Small intestine (tissue), 7 donors: ENCODE data around the gene NRXN3. TPM values are rescaled to one million over a fixed set of nuclear protein-coding genes. Genes with fewer than 3 reads are reported as not detected.

Source experiments
- DNase-seq, 2 donors: peaks; one replicate each; pipeline versions ENCODE4 v3.0.0 to v3.0.0-alpha.2; 2013
- FAIRE-seq: peaks from 2 replicates; lab custom pipeline; 2012; peaks lifted over from hg19 to GRCh38; lab: Jason Lieb, UNC
- H3K27ac ChIP-seq, 3 donors: one replicate each; pipeline ENCODE4 v1.5.1; 2013; ENCODE audit warnings: low read length in 2 of 3, mild to moderate bottlenecking in 2 of 3, control low read depth in 1 of 3, inconsistent platforms in 1 of 3, low read depth in 1 of 3, moderate library complexity in 1 of 3
- H3K27me3 ChIP-seq, 3 donors: one replicate each; pipeline ENCODE4 v1.6.1; 2013; ENCODE audit warnings: low read length in 3 of 3, inconsistent platforms in 1 of 3; ENCODE audit not compliant: control insufficient read depth in 3 of 3, insufficient read depth in 3 of 3
- H3K36me3 ChIP-seq, 3 donors: one replicate each; pipeline ENCODE4 v1.6.1; 2013; ENCODE audit warnings: low read length in 3 of 3, inconsistent platforms in 1 of 3, low read depth in 1 of 3, mild to moderate bottlenecking in 1 of 3, moderate library complexity in 1 of 3; ENCODE audit not compliant: control insufficient read depth in 3 of 3, insufficient read depth in 2 of 3
- H3K4me1 ChIP-seq, 3 donors: one replicate each; pipeline ENCODE4 v1.6.1; 2013; ENCODE audit warnings: low read length in 2 of 3, inconsistent platforms in 1 of 3, low read depth in 1 of 3, mild to moderate bottlenecking in 1 of 3, moderate library complexity in 1 of 3; ENCODE audit not compliant: control insufficient read depth in 3 of 3, insufficient read depth in 2 of 3
- H3K4me3 ChIP-seq, 3 donors: one replicate each; pipeline ENCODE4 v1.5.1; 2013; ENCODE audit warnings: low read length in 3 of 3, control low read depth in 1 of 3, inconsistent platforms in 1 of 3, low read depth in 1 of 3, mild to moderate bottlenecking in 1 of 3, moderate library complexity in 1 of 3
- H3K9me3 ChIP-seq, 2 donors: one replicate each; pipeline ENCODE4 v1.6.1; 2013; ENCODE audit warnings: low read depth in 1 of 2, low read length in 1 of 2; ENCODE audit not compliant: control insufficient read depth in 2 of 2, insufficient read depth in 1 of 2
- WGBS, 3 donors: extraction: QIAGEN DNeasy Blood & Tissue Kit; methylation state at CpG; one replicate each; pipeline ENCODE4 v1.1.7; 2013; 5-methylcytosine and 5-hydroxymethylcytosine counted together
- polyA plus RNA-seq, 4 donors: library from polyadenylated mRNA; stranded (reverse) in 3 of 4; unstranded in 1 of 4; fragments of 200-250 nt in 3 of 4; fragments of 120-200 nt in 1 of 4; gene quantifications; one replicate each; pipeline versions ENCODE4 v1.2.1 to v1.2.3, GENCODE V29; 2013
- donor health status: healthy with polysubstance abuse.
- donor health status: control.
- donor health status: control.
- donor health status: Bipolar disorder and iron deficiency.
- donor health status: healthy.

The NRXN3 gene
- polyA plus RNA-seq, 4 donors = 2.3 TPM; not detected in 2

DNA sequence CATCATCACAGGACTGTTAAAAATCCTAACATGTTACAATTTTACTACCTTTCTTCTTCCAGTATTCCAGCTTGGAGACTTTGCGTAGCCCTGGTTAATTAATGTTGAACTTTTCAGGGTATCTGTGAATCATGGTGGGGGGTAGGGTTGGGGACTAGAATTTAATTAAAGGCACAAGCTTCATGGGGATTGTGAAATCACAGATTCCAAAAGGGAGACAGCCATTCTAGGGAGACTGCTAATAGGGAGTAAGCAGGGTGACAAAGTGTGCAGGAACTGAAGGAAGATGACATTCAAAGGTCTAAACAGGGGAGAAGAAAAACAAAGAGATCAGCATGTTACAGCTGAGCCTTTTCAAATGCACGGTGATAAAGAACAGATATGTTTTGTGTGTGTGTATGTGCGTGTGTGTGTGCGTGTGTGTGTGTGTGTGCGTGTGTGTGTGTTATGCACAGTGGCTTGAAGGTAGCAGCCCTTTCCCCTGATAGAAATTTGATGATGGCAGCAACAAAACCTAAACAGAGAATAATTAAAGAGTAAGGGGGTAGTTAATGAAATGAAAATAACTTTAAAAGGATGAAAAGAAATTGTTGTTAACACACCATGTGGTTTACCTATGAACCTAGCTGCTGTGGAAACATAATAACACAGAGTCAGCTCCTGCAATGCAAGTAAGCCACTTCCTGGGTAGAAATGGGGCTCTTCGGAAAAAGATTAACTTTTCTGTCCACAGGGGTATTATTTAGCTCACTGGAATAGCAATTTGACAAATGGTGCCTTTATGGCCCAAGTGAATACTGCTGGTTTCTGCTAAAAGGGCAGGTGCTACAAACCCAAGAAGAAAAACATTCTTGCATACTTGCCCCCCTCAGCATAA is 1459.5 kb downstream of the NRXN3 start:
- DNase-seq = peak in 1 of 2 donors; percentile 17
- 65 to 84% (median 66%) methylated on average over 6 of the region's 6 CpGs for WGBS, 3 donors

DNA sequence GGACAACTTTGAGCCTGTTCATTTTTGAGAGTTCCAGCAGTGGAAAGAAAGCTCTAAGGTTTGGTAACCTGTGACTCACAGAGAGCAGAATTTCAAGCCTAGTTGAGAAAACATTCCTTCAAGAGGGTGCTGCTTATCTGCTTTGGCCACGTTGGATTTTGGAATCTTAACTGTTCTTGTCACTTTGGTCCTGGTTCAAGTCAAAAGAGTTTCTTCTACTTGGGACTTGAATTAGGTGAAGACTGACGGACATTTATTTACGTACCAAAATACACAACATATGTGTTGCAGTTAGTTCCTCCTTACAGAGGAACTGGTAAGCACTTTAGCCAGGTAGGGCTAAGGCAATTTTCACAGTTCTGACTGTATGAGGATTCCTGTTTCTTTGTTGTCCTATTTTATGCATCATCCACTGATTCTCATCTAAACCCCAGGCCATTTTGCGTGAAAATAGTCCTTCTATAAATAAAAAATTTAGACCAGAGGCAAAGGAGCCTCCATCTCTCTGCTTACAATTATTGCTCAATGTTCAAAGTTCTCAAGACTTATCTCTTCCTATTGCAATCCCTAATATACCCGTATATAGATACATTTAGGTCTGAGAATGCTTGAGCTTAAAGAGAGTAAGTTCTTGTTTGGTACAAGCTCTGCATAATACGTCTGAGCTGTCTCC is 1460.3 kb downstream of the NRXN3 start:
- DNase-seq (peak in 1 of 2 donors; percentile 25), FAIRE-seq (no peak)
- peaks cover 0 to 6% (median 0%) of the 10 kb centered on the region in 3 donors for H3K4me1 ChIP-seq
- 52 to 66% (median 56%) methylated on average over 6 of the region's 6 CpGs for WGBS, 3 donors
- no peaks in the 10 kb centered on the region for H3K36me3 ChIP-seq
- peaks cover 0 to 4% of the 10 kb centered on the region in 2 donors for H3K9me3 ChIP-seq
- H3K4me3 ChIP-seq = no peak overlapping the region
- H3K27ac ChIP-seq = no peak overlapping the region
- no peaks in the 10 kb centered on the region for H3K27me3 ChIP-seq

More for the DNA sequence above, 1459.5 kb downstream of the NRXN3 start:
- no peak for FAIRE-seq
- Histone ChIP-seq H3K27ac (no peak overlapping the region), H3K9me3 (peaks cover 0 to 4% of the 10 kb centered on the region in 2 donors), H3K36me3 (no peaks in the 10 kb centered on the region), H3K4me1 (peaks cover 0 to 6% (median 0%) of the 10 kb centered on the region in 3 donors), H3K27me3 (no peaks in the 10 kb centered on the region), H3K4me3 (no peak overlapping the region)

DNA sequence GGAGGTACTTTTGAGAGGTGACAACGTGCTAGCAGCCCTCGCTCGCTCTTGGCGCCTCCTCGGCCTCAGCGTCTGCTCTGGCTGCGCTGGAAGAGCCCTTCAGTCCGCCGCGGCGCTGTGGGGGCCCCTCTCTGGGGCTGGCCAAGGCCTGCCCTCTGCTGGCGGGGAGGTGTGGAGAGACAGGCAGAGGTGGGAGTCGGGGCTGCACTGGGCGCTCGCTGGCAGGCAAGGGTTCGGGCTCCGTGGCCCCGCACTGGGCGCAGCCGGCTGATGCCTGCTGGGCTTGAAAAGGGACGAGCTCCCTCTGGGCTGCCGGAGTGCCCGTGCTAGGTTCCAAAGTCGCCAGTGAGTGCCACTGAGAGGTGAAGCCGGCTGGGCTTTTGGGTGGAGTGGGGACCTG is 1461.1 kb downstream of the NRXN3 start:
- peaks cover 0 to 6% (median 0%) of the 10 kb centered on the region in 3 donors for H3K4me1 ChIP-seq
- no peak for DNase-seq
- WGBS, 3 donors = 86 to 93% (median 89%) methylated on average over 25 of the region's 25 CpGs
- H3K36me3 ChIP-seq = no peaks in the 10 kb centered on the region
- peaks cover 0 to 4% of the 10 kb centered on the region in 2 donors for H3K9me3 ChIP-seq
- no peak overlapping the region for H3K27ac ChIP-seq
- no peak for FAIRE-seq
- no peak overlapping the region for H3K4me3 ChIP-seq
- no peaks in the 10 kb centered on the region for H3K27me3 ChIP-seq

DNA sequence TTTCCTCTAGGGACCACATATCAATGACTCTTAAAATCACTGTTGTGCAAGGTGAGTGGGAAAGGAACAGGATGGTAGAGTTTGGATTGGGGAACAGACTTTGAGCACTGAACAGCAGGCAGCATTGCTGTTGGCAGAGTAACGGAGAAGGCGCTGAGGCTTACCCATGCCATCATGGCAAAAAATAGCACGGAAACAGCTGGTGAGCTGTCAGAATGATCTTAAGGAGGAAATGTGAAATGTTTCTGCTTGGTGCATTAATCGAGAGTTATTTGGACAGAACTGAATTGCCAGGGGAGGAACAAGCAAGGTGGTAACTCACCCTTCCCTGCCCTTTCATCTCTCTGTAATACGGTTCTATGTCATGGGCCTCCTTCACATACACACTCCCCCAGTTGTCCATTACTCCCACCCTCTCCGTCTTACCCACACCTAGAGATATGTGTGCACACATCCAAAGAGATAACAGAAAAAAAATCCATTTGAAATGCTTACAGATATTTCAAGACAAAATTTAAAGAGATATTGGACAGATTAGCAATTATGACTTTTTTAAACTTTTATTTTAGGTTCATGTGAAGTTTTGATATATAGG is 1468.6 kb downstream of the NRXN3 start:
- no peaks in the 10 kb centered on the region for H3K9me3 ChIP-seq
- H3K36me3 ChIP-seq = no peaks in the 10 kb centered on the region
- no peak for DNase-seq
- no peaks in the 10 kb centered on the region for H3K4me1 ChIP-seq
- no peaks in the 10 kb centered on the region for H3K27me3 ChIP-seq
- FAIRE-seq = no peak
- 77 to 86% (median 82%) methylated on average over 6 of the region's 6 CpGs for WGBS, 3 donors
- H3K4me3 ChIP-seq = no peak overlapping the region
- no peak overlapping the region for H3K27ac ChIP-seq

DNA sequence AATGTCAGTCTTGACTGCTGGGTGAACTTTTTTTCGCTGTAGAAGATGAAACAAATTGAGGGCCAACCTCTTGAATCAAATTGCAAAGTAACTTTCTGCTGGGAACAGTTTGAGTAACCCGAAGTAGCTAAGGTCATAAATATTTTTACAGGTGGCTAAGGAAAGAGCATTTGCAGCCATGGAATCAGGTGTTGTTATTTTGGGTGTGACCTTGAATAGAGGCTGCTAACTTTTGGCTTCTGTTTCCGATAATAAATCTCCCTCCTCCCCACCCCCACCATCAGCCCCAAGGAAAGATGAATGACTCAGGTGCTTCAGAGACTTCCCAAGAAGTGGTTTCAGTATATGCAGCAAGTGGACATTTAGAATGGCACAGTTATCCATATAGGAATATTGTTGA is 1469.4 kb downstream of the NRXN3 start:
- Histone ChIP-seq H3K27ac (no peak overlapping the region), H3K27me3 (no peaks in the 10 kb centered on the region), H3K36me3 (no peaks in the 10 kb centered on the region), H3K4me1 (no peaks in the 10 kb centered on the region), H3K4me3 (no peak overlapping the region), H3K9me3 (no peaks in the 10 kb centered on the region)
- no peak for DNase-seq
- 19 to 61% (median 34%) methylated on average over 3 of the region's 3 CpGs for WGBS, 3 donors
- no peak for FAIRE-seq

DNA sequence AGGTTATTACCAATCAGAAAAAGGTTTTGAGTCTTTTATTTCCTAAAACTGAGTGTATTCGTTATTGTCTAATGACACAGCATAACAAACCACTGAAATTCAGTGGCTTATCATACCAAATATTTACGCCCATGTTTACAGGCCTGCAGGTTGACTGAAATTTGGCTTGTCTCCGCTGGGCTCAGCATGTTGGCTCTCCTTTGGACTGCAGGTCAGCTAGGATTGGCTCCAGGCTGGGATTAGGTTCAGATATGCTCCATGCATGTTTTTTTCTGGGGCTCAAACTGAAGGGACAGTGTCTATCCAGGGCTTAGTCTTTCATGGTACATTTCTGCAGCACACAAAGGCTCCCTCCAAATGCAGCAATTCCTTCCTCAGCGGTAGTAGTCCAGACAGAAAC is 1471.2 kb downstream of the NRXN3 start:
- no peak overlapping the region for H3K27ac ChIP-seq
- H3K36me3 ChIP-seq = no peaks in the 10 kb centered on the region
- no peaks in the 10 kb centered on the region for H3K9me3 ChIP-seq
- FAIRE-seq = no peak
- 78 to 79% (median 79%) methylated on average over 4 of the region's 4 CpGs for whole genome bisulfite sequencing, 3 donors
- no peak for DNase-seq
- H3K27me3 ChIP-seq = no peaks in the 10 kb centered on the region
- no peaks in the 10 kb centered on the region for H3K4me1 ChIP-seq
- no peak overlapping the region for H3K4me3 ChIP-seq

DNA sequence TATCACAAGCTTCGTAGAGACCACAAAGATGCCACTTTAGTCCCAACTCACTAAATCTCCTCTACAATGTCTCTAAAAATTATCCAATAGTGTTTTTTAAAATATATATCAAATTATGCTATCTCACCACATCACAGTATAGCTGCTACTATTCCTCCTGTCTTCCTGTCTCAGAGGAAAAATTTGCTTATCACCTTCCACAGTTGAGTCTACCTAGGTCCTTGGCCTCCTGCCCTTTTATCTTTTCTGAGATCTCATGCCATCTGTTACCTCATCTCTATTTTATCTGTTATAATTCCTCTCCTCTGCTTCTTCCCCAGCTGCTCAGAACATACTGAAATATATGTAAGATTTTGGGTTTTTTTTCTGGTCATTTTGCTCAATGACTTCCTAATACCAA is 1473.0 kb downstream of the NRXN3 start:
- no peak overlapping the region for H3K4me3 ChIP-seq
- no peaks in the 10 kb centered on the region for H3K27me3 ChIP-seq
- 78 to 95% (median 84%) methylated on average over 1 of the region's 1 CpG for WGBS, 3 donors
- FAIRE-seq = no peak
- DNase-seq = no peak
- H3K4me1 ChIP-seq = no peaks in the 10 kb centered on the region
- no peaks in the 10 kb centered on the region for H3K36me3 ChIP-seq
- no peaks in the 10 kb centered on the region for H3K9me3 ChIP-seq
- no peak overlapping the region for H3K27ac ChIP-seq

DNA sequence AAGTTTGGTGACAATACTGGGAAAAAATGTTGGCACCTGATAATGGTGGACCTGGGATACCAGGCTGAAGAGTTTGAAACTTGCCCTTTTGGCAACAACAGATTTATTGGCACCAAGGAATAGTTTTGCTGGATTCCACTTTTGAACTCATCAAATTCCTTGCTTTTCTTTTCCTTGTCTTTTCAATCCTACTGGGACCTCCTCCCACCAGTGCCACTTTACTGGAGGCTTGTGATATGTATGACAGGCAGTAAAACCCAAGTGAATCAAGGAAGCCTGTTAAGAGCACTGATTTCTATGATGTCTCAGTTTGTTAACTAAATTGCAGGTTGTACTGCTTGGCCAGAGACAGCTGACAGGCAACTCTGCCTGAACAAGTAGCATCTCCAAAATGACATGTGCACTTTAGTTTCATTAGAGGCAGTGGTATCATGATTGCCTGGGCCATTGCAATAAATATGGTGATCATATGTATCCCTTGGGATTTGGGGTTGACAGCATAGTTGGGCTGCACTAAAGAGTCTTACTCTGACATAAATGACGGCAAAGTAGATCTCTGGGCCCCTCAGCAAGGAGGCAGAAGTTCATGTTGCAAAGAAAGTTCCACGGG is 1475.7 kb downstream of the NRXN3 start:
- Histone ChIP-seq H3K27ac (no peak overlapping the region), H3K36me3 (no peaks in the 10 kb centered on the region), H3K9me3 (no peaks in the 10 kb centered on the region), H3K4me3 (no peak overlapping the region), H3K27me3 (no peaks in the 10 kb centered on the region), H3K4me1 (no peaks in the 10 kb centered on the region)
- DNase-seq = no peak
- no peak for FAIRE-seq
- 86 to 88% (median 88%) methylated on average over 2 of the region's 2 CpGs for whole genome bisulfite sequencing, 3 donors
